OCI-LY3 (cell line): Measurements from ENCODE around the gene FRAT2.

ENCODE experiments used
- H2AFZ ChIP-seq: fragments of 200-600, 300-600 bp; shearing (Covaris generic); 2 replicates; pipeline ENCODE4 v1.6.0; 2014; ENCODE audit warnings: antibody characterized with exemption, low read depth, low read length
- H3K27ac ChIP-seq: fragments of 200-600, 300-600 bp; sonication (generic); 2 replicates; pipeline ENCODE4 v1.5.1; 2014; ENCODE audit warnings: mild to moderate bottlenecking, low read length, moderate library complexity, mixed read lengths
- H3K27me3 ChIP-seq: fragments of 200-600, 300-600 bp; sonication (generic); 2 replicates; pipeline ENCODE4 v1.6.1; 2014; ENCODE audit warnings: low read depth, low read length, mixed read lengths
- H3K36me3 ChIP-seq: fragments of 200-600, 300-600 bp; sonication (generic); replicated peaks from 2 replicates; pipeline ENCODE3; 2014; ENCODE audit warnings: low read depth, low read length, mixed read lengths
- H3K4me1 ChIP-seq: fragments of 300-600, 200-600 bp; sonication (generic); 2 replicates; pipeline ENCODE4 v1.6.1; 2014; ENCODE audit warnings: low read length, mixed read lengths
- H3K4me2 ChIP-seq: fragments of 200-600, 300-600 bp; sonication (generic); 2 replicates; pipeline ENCODE4 v1.6.1; 2014; ENCODE audit warnings: low read length, mixed read lengths
- H3K4me3 ChIP-seq: fragments of 300-600, 200-600 bp; sonication (generic); 2 replicates; pipeline ENCODE4 v1.5.1; 2014; ENCODE audit warnings: antibody characterized with exemption, mild to moderate bottlenecking, low read length, moderate library complexity
- H3K79me2 ChIP-seq: fragments of 300-600, 200-600 bp; shearing (Covaris generic); 2 replicates; pipeline ENCODE4 v1.6.1; 2014; ENCODE audit warnings: mild to moderate bottlenecking, low read length, mixed read lengths
- H3K9ac ChIP-seq: fragments of 300-600, 200-600 bp; shearing (Covaris generic); 2 replicates; pipeline ENCODE4 v1.6.0; 2014; ENCODE audit warnings: mild to moderate bottlenecking, low read length, moderate library complexity
- H3K9me3 ChIP-seq: fragments of 200-600, 300-600 bp; shearing (Covaris generic); 2 replicates; pipeline ENCODE4 v1.6.1; 2014; ENCODE audit warnings: low read length, mixed read lengths; ENCODE audit not compliant: insufficient read depth
- H4K20me1 ChIP-seq: fragments of 200-600, 300-600 bp; sonication (generic); 2 replicates; pipeline ENCODE4 v1.6.1; 2016; ENCODE audit warnings: low read length, mixed read lengths; ENCODE audit not compliant: insufficient read depth
- CTCF ChIP-seq: fragments of 200-600, 300-600 bp; sonication (generic); IDR thresholded peaks from 2 replicates; pipeline ENCODE4 v1.5.1; 2014; ENCODE audit warnings: antibody characterized with exemption, low read length, low read depth
- EZH2phosphoT487 ChIP-seq: fragments of 200-600 bp; shearing (Covaris generic); IDR thresholded peaks from 2 replicates; pipeline ENCODE4 v1.6.1; 2018; ENCODE audit warnings: antibody characterized with exemption, mixed run types, low read depth

Gene FRAT2

GRCh38 chr10:97336942-97337831, 2.7 kb upstream of the FRAT2 start:
- Histone ChIP-seq H3K4me3 (no peak overlapping the region), H3K9ac (no peak overlapping the region), H3K27ac (no peak overlapping the region), H3K9me3 (no peaks in the 10 kb centered on the region), H4K20me1 (no peaks in the 10 kb centered on the region), H2AFZ (no peak overlapping the region), H3K27me3 (peaks cover 20% of the 10 kb centered on the region), H3K36me3 (no peaks in the 10 kb centered on the region), H3K4me2 (peak overlapping the region; percentile 31; the same call in 1 of the 2 replicates), H3K4me1 (peaks cover 26% of the 10 kb centered on the region), H3K79me2 (peaks cover 16% of the 10 kb centered on the region)
- no peak for TF ChIP-seq EZH2phosphoT487
- TF ChIP-seq CTCF, result no peak

GRCh38 chr10:97336446-97336845, 1.9 kb upstream of the FRAT2 start:
- Histone ChIP-seq H3K27me3 (peaks cover 20% of the 10 kb centered on the region), H4K20me1 (no peaks in the 10 kb centered on the region), H3K79me2 (peaks cover 16% of the 10 kb centered on the region), H3K4me3 (no peak overlapping the region), H3K4me2 (peak overlapping the region; percentile 31), H3K36me3 (no peaks in the 10 kb centered on the region), H2AFZ (no peak overlapping the region), H3K9ac (no peak overlapping the region), H3K4me1 (peaks cover 26% of the 10 kb centered on the region), H3K9me3 (no peaks in the 10 kb centered on the region), H3K27ac (no peak overlapping the region)
- TF ChIP-seq CTCF, result no peak
- no peak for TF ChIP-seq EZH2phosphoT487

- Histone ChIP-seq H3K4me3 (no peak overlapping the region), H3K36me3 (no peaks in the 10 kb centered on the region), H3K27me3 (peaks cover 20% of the 10 kb centered on the region), H3K9ac (no peak overlapping the region), H4K20me1 (no peaks in the 10 kb centered on the region), H3K79me2 (peaks cover 16% of the 10 kb centered on the region), H3K4me2 (peak overlapping the region; percentile 31; the same call in 1 of the 2 replicates), H3K9me3 (no peaks in the 10 kb centered on the region), H3K4me1 (peaks cover 26% of the 10 kb centered on the region), H3K27ac (no peak overlapping the region), H2AFZ (no peak overlapping the region)
- no peak for TF ChIP-seq CTCF
Measured at GRCh38 chr10:97336006-97336405, 1.5 kb upstream of the FRAT2 start.

GRCh38 chr10:97335188-97335619, 675 bp upstream of the FRAT2 start:
- Histone ChIP-seq H3K36me3 (no peaks in the 10 kb centered on the region), H3K79me2 (peaks cover 16% of the 10 kb centered on the region), H3K4me2 (peak overlapping the region; percentile 79), H3K9me3 (no peaks in the 10 kb centered on the region), H3K4me1 (peaks cover 26% of the 10 kb centered on the region), H3K27ac (no peak overlapping the region), H3K9ac (peak overlapping the region; percentile 76), H2AFZ (peak overlapping the region; percentile 20; the same call in 1 of the 2 replicates), H3K4me3 (peak overlapping the region; percentile 90), H3K27me3 (peaks cover 20% of the 10 kb centered on the region), H4K20me1 (no peaks in the 10 kb centered on the region)
- no peak for TF ChIP-seq EZH2phosphoT487
- TF ChIP-seq CTCF, result no peak
